Thyroid gland (tissue), 4 donors: ENCODE measurements around the gene PIK3R5.

ENCODE experiments used
- CTCF ChIP-seq, 6 experiments: fragments of 200-600 bp in 3 of 6; fragments of 450-650 bp in 3 of 6; sonication (generic) in 3 of 6; IDR thresholded peaks; one replicate each; pipeline ENCODE4 v1.5.1; 2016 to 2019; ENCODE audit warnings: antibody characterized with exemption in 6 of 6, mild to moderate bottlenecking in 2 of 6, inconsistent platforms in 1 of 6, moderate library complexity in 1 of 6
- POLR2A ChIP-seq, 2 donors: fragments of 450-650 bp; IDR thresholded peaks; one replicate each; pipeline ENCODE4 v1.6.1; 2017; ENCODE audit warnings: antibody characterized with exemption in 2 of 2, mild to moderate bottlenecking in 2 of 2, moderate library complexity in 1 of 2

DNA sequence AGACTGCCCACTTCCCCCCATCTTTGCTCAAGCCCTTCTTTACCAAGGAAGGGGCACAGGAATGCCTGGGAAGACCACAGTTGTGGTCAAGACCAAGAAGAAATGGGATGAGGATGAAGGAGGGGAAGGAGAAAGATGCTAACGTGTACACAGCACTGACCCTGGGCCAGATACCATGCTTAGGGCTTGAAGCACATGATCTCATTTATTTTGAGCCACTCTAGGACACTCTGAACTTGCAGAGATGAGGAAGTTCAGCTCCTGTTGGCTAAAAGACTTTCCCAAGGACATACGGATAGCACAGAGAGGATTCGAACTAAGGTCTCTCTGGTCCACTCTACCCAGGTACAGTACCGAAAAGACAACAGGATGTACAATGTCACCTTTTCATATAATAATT, 42.6 kb downstream of the PIK3R5 start:
- TF ChIP-seq POLR2A (IDR thresholded peaks at IDR 0.05) (no peak), CTCF (IDR thresholded peaks at IDR 0.05) (no peak)
